ENCODE results near the gene RPS6KB1. TPM values are rescaled to one million over a fixed set of nuclear protein-coding genes. Genes with fewer than 3 reads are reported as not detected.
A peak's percentile ranks its signal among the peaks of the same experiment; 100 is the strongest.

Gene RPS6KB1
- polyA plus RNA-seq, 1 experiment = 21.9 TPM

- DNase-seq (ENCODE audit: low read depth, low spot score) = no peak
- no peak overlapping the region for H3K27ac ChIP-seq (ENCODE audit: low read depth, low read length)
- POLR2A ChIA-PET = no interaction called here
- H3K27me3 ChIP-seq (ENCODE audit: control insufficient read depth, insufficient read depth, low read length) = no peaks in the 10 kb centered on the region
- TF ChIP-seq CTCF (IDR thresholded peaks at IDR 0.05; ENCODE audit: low read depth, low read length) = no peak
- H3K4me3 ChIP-seq (ENCODE audit: low read depth, low read length) = no peak overlapping the region
- CTCF ChIA-PET = no interaction called here
- no peaks in the 10 kb centered on the region for H3K9me3 ChIP-seq (ENCODE audit: control insufficient read depth, insufficient read depth, low read length)
These were observed 14.3 kb upstream of the RPS6KB1 start for GRCh38 chr17:59878624-59879023.

- Histone ChIP-seq H3K4me3 (ENCODE audit: low read depth, low read length) (no peak overlapping the region), H3K27ac (ENCODE audit: low read depth, low read length) (no peak overlapping the region), H3K9me3 (ENCODE audit: control insufficient read depth, insufficient read depth, low read length) (no peaks in the 10 kb centered on the region), H3K27me3 (ENCODE audit: control insufficient read depth, insufficient read depth, low read length) (no peaks in the 10 kb centered on the region)
- ChIA-PET POLR2A (no interaction called here), CTCF (interaction anchor here (0.7 kb wide), 1 partner anchor 60 kb away, joined by 3 read pairs; no protein-coding TSS in a partner anchor)
- TF ChIP-seq CTCF (IDR thresholded peaks at IDR 0.05; ENCODE audit: low read depth, low read length) = no peak
- no peak for DNase-seq (ENCODE audit: low read depth, low spot score)
These were observed 8.1 kb upstream of the RPS6KB1 start for GRCh38 chr17:59884861-59885260.

- H3K27ac ChIP-seq (ENCODE audit: low read depth, low read length) = no peak overlapping the region
- no peaks in the 10 kb centered on the region for H3K9me3 ChIP-seq (ENCODE audit: control insufficient read depth, insufficient read depth, low read length)
- TF ChIP-seq CTCF (IDR thresholded peaks at IDR 0.05; ENCODE audit: low read depth, low read length) = no peak
- no peak for DNase-seq (ENCODE audit: low read depth, low spot score)
- no peaks in the 10 kb centered on the region for H3K27me3 ChIP-seq (ENCODE audit: control insufficient read depth, insufficient read depth, low read length)
- CTCF ChIA-PET = interaction anchor here (2.1 kb wide), 1 partner anchor 26 kb away, joined by 14 read pairs; no protein-coding TSS in a partner anchor
- H3K4me3 ChIP-seq (ENCODE audit: low read depth, low read length) = no peak overlapping the region
- POLR2A ChIA-PET = no interaction called here
These were observed 4.7 kb upstream of the RPS6KB1 start for GRCh38 chr17:59888145-59888750.

GRCh38 chr17:59890720-59891119 lies 2.2 kb upstream of the RPS6KB1 start:
- Histone ChIP-seq H3K9me3 (ENCODE audit: control insufficient read depth, insufficient read depth, low read length) (no peaks in the 10 kb centered on the region), H3K4me3 (ENCODE audit: low read depth, low read length) (no peak overlapping the region), H3K27ac (ENCODE audit: low read depth, low read length) (no peak overlapping the region), H3K27me3 (ENCODE audit: control insufficient read depth, insufficient read depth, low read length) (no peaks in the 10 kb centered on the region)
- ChIA-PET CTCF (no interaction called here), POLR2A (no interaction called here)
- DNase-seq (ENCODE audit: low read depth, low spot score) = no peak
- TF ChIP-seq CTCF (IDR thresholded peaks at IDR 0.05; ENCODE audit: low read depth, low read length) = no peak

GRCh38 chr17:59892251-59892923 lies 534 bp upstream of the RPS6KB1 start:
- Histone ChIP-seq H3K27me3 (ENCODE audit: control insufficient read depth, insufficient read depth, low read length) (no peaks in the 10 kb centered on the region), H3K4me3 (ENCODE audit: low read depth, low read length) (peak overlapping the region; percentile 90), H3K27ac (ENCODE audit: low read depth, low read length) (peak overlapping the region; percentile 47), H3K9me3 (ENCODE audit: control insufficient read depth, insufficient read depth, low read length) (no peaks in the 10 kb centered on the region)
- CTCF ChIA-PET = interaction anchor here (0.6 to 1.2 kb wide), 2 partner anchors 144 to 230 kb away, joined by 3 to 8 read pairs; no protein-coding TSS in a partner anchor
- DNase-seq (ENCODE audit: low read depth, low spot score) = no peak
- no peak for TF ChIP-seq CTCF (IDR thresholded peaks at IDR 0.05; ENCODE audit: low read depth, low read length)
- POLR2A ChIA-PET = interaction anchor here (0.5 to 1.0 kb wide), 3 partner anchors 61 to 185 kb away, joined by 4 to 8 read pairs (median 4); partner anchors contain the start of genes PTRH2 and VMP1

All from AG04450 (cell line).